ENCODE results near the gene ZNF777.

DNA sequence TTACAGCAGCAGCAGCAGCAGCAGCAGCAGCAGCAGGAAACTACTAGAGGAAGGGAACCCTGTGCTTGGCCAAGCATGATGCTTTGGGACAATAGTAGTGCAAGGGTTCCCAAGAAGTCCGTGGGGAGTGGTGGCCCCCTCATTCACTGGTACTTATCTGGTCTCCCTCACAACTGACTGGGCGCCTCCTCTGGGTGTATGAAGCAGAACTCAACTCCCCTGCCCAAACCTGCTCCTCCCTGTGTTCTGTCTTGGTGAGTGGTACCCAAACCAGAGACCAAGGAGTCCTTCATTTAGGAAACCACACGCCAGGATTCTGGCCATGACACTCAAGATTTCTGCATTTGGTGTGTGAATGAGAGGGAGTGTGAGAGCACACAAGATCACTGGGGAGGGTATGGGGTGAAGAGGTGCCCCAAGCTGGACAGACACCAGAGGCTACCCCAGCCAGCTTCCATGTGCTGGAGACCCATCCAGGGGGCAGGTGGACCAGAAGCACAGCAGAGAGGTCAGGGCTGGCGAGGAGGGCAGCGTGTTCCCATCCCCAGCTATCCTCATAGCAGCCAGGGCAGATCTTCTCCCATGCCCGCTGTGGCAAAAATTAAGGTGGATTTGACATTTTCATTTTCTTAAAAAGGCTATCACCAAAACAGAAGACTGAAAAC, 10.6 kb upstream of the ZNF777 start:
- TF ChIP-seq EZH2phosphoT487 (IDR thresholded peaks at IDR 0.05; ENCODE audit: low read depth, severe bottlenecking, unreplicated experiment): no peak
- TF ChIP-seq, protein P1, sequence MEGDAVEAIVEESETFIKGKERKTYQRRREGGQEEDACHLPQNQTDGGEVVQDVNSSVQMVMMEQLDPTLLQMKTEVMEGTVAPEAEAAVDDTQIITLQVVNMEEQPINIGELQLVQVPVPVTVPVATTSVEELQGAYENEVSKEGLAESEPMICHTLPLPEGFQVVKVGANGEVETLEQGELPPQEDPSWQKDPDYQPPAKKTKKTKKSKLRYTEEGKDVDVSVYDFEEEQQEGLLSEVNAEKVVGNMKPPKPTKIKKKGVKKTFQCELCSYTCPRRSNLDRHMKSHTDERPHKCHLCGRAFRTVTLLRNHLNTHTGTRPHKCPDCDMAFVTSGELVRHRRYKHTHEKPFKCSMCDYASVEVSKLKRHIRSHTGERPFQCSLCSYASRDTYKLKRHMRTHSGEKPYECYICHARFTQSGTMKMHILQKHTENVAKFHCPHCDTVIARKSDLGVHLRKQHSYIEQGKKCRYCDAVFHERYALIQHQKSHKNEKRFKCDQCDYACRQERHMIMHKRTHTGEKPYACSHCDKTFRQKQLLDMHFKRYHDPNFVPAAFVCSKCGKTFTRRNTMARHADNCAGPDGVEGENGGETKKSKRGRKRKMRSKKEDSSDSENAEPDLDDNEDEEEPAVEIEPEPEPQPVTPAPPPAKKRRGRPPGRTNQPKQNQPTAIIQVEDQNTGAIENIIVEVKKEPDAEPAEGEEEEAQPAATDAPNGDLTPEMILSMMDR (IDR thresholded peaks at IDR 0.05; ENCODE audit: poor library complexity): no peak
- TF ChIP-seq EZH2 (IDR thresholded peaks at IDR 0.05; ENCODE audit: borderline replicate concordance): no peak
